Transverse colon (tissue), 4 donors: ENCODE results near the gene ABCA7. TPM values are rescaled to one million over a fixed set of nuclear protein-coding genes. Genes with fewer than 3 reads are reported as not detected.

Experiments
- DNase-seq: peaks from one replicate; pipeline ENCODE4 v3.0.0-alpha.2; 2019
- H3K27ac ChIP-seq, 4 donors: fragments of 200-600 bp; sonication (generic); 2 replicates each; pipeline ENCODE4 v1.5.1; 2016 to 2018; ENCODE audit warnings: inconsistent platforms in 4 of 4
- H3K27me3 ChIP-seq: fragments of 200-600 bp; sonication (generic); 2 replicates; pipeline ENCODE4 v1.5.1; 2017; ENCODE audit warnings: inconsistent platforms
- H3K36me3 ChIP-seq, 4 donors: fragments of 200-600 bp; sonication (generic); 2 replicates each; pipeline ENCODE4 v1.5.1; 2017 to 2019; ENCODE audit warnings: inconsistent platforms in 4 of 4
- H3K4me1 ChIP-seq, 4 donors: fragments of 200-600 bp; sonication (generic); 2 replicates each; pipeline ENCODE4 v1.5.1; 2017 to 2020; ENCODE audit warnings: inconsistent platforms in 4 of 4
- H3K4me3 ChIP-seq, 4 donors: fragments of 200-600 bp; sonication (generic); 1 replicate in 1 of 4; 2 replicates in 3 of 4; pipeline versions ENCODE4 v1.5.1 to v1.6.1; 2017 to 2019; ENCODE audit warnings: inconsistent platforms in 4 of 4
- H3K9me3 ChIP-seq, 2 donors: fragments of 200-600 bp; sonication (generic); 2 replicates each; pipeline ENCODE4 v1.5.1; 2017 to 2019; ENCODE audit warnings: inconsistent platforms in 2 of 2
- CTCF ChIP-seq, 5 experiments: fragments of 200-600 bp in 3 of 5; fragments of 450-650 bp in 2 of 5; sonication (generic) in 3 of 5; IDR thresholded peaks; 1 replicate in 2 of 5; 2 replicates in 3 of 5; pipeline ENCODE4 v1.5.1; 2016 to 2017; ENCODE audit warnings: antibody characterized with exemption in 5 of 5, inconsistent platforms in 3 of 5, mild to moderate bottlenecking in 2 of 5, moderate library complexity in 1 of 5
- EP300 ChIP-seq: sonication (generic); formaldehyde crosslinking; IDR thresholded peaks from one replicate; pipeline ENCODE4 v1.6.1; 2017; ENCODE audit warnings: antibody characterized with exemption, low read depth
- POLR2A ChIP-seq: fragments of 450-650 bp; IDR thresholded peaks from one replicate; pipeline ENCODE4 v1.6.1; 2016; ENCODE audit warnings: antibody characterized with exemption, mild to moderate bottlenecking, moderate library complexity
- POLR2AphosphoS5 ChIP-seq, 3 donors: sonication (generic); formaldehyde crosslinking; IDR thresholded peaks; one replicate each; pipeline ENCODE4 v1.6.1; 2016; ENCODE audit warnings: antibody characterized with exemption in 3 of 3
- WGBS, 2 donors: methylation state at CpG; one replicate each; pipeline ENCODE4 v1.1.5; 2018; ENCODE audit warnings: low coverage in 1 of 2; 5-methylcytosine and 5-hydroxymethylcytosine counted together
- in situ Hi-C, 4 donors: fragments of 200-750 bp; cut with MboI; loops; one replicate each; pipeline versions ENCODE4 v1.15.0 to v1.15.1; 2017; ENCODE audit warnings: low sequenced_read_pairs in 3 of 4, low pct_ligation_motif_present in 1 of 4, low pct_unique_long_range_greater_than_20kb in 1 of 4
- intact Hi-C: fragments of 100-400 bp; cut with DNase I; formaldehyde crosslinking; loops from one replicate; pipeline ENCODE4 v1.15.1; 2023; ENCODE audit warnings: low total_unique reads
- total RNA-seq, 4 donors: library from RNA; depleted of rRNA; stranded (reverse); fragments of >200 nt; gene quantifications; one replicate each; pipeline ENCODE4 v1.1.0, GENCODE V29; 2016

ABCA7 gene
- total RNA-seq, 4 donors from 2014 or later: 47.1 to 128 (median 82.0) TPM

DNA sequence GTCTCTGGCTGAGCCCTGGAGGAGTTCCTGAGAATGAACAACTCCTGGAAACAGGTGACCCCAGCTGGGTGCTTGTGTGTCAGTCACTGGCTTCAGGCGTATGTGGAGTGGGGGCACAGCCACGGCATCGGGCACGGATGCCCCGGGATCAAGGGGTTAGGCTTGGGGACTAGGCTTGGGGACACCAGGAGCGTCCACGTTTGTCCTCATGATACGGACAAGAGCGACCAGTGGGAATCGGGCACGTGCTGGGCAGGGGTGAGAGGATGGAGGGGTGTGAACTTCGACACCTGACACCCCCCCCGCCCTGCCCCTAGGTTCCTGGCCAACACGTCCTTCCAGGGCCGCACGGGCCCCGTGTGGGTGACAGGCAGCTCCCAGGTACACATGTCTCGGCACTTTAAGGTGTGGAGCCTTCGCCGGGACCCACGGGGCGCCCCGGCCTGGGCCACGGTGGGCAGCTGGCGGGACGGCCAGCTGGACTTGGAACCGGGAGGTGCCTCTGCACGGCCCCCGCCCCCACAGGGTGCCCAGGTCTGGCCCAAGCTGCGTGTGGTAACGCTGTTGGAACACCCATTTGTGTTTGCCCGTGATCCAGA, 35.6 kb upstream of the ABCA7 start:
- Histone ChIP-seq H3K27ac (no peak overlapping the region), H3K9me3 (no peaks in the 10 kb centered on the region), H3K4me3 (no peak overlapping the region), H3K36me3 (no peaks in the 10 kb centered on the region), H3K4me1 (peaks cover 0 to 15% (median 7%) of the 10 kb centered on the region in 4 donors), H3K27me3 (peaks cover 41% of the 10 kb centered on the region)
- in situ Hi-C loops: no loop called here
- TF ChIP-seq POLR2AphosphoS5 (IDR thresholded peaks at IDR 0.05): no peak
- DNase-seq: no peak
- intact Hi-C loops: no loop called here
- 70% methylated on average over 29 of the region's 32 CpGs; no CpG with 5 or more reads in 1 of the 2 donors for WGBS, 2 donors

DNA sequence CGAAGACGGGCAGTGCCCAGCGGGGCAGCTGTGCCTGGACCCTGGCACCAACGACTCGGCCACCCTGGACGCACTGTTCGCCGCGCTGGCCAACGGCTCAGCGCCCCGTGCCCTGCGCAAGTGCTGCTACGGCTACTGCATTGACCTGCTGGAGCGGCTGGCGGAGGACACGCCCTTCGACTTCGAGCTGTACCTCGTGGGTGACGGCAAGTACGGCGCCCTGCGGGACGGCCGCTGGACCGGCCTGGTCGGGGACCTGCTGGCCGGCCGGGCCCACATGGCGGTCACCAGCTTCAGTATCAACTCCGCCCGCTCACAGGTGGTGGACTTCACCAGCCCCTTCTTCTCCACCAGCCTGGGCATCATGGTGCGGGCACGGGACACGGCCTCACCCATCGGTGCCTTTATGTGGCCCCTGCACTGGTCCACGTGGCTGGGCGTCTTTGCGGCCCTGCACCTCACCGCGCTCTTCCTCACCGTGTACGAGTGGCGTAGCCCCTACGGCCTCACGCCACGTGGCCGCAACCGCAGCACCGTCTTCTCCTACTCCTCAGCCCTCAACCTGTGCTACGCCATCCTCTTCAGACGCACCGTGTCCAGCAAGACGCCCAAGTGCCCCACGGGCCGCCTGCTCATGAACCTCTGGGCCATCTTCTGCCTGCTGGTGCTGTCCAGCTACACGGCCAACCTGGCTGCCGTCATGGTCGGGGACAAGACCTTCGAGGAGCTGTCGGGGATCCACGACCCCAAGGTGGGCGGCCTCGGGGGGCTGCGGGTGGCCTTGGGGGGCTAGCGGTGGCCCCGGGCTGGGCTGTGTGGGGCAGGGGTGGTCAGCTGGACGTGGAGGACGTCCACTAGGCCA, 34.9 kb upstream of the ABCA7 start:
- Histone ChIP-seq H3K9me3 (no peaks in the 10 kb centered on the region), H3K4me3 (no peak overlapping the region), H3K4me1 (peaks cover 0 to 15% (median 7%) of the 10 kb centered on the region in 4 donors), H3K27ac (no peak overlapping the region), H3K36me3 (no peaks in the 10 kb centered on the region), H3K27me3 (peaks cover 34% of the 10 kb centered on the region)
- intact Hi-C loops (no loop called here), in situ Hi-C loops (no loop called here)
- WGBS, 2 donors: 87% methylated on average over 70 of the region's 70 CpGs; no CpG with 5 or more reads in 1 of the 2 donors
- TF ChIP-seq POLR2A (no peak), EP300 (no peak), CTCF (IDR thresholded peaks at IDR 0.05) (no peak), POLR2AphosphoS5 (IDR thresholded peaks at IDR 0.05) (no peak)
- DNase-seq: no peak

- H3K27me3 ChIP-seq: peaks cover 16% of the 10 kb centered on the region
- H3K4me3 ChIP-seq: no peak overlapping the region
- in situ Hi-C loops (no loop called here), intact Hi-C loops (no loop called here)
- H3K4me1 ChIP-seq: peaks cover 0 to 1% (median 0%) of the 10 kb centered on the region in 4 donors
- no peaks in the 10 kb centered on the region for H3K9me3 ChIP-seq
- TF ChIP-seq POLR2AphosphoS5 (IDR thresholded peaks at IDR 0.05) (no peak), EP300 (no peak), CTCF (IDR thresholded peaks at IDR 0.05) (no peak), POLR2A (no peak)
- DNase-seq: no peak
- peaks cover 0 to 18% (median 8%) of the 10 kb centered on the region in 4 donors for H3K36me3 ChIP-seq
- WGBS, 2 donors: 51% methylated on average over 27 of the region's 27 CpGs; no CpG with 5 or more reads in 1 of the 2 donors
- no peak overlapping the region for H3K27ac ChIP-seq
Observed at GRCh38 chr19:1006711-1007398, 33.1 kb upstream of the ABCA7 start.

DNA sequence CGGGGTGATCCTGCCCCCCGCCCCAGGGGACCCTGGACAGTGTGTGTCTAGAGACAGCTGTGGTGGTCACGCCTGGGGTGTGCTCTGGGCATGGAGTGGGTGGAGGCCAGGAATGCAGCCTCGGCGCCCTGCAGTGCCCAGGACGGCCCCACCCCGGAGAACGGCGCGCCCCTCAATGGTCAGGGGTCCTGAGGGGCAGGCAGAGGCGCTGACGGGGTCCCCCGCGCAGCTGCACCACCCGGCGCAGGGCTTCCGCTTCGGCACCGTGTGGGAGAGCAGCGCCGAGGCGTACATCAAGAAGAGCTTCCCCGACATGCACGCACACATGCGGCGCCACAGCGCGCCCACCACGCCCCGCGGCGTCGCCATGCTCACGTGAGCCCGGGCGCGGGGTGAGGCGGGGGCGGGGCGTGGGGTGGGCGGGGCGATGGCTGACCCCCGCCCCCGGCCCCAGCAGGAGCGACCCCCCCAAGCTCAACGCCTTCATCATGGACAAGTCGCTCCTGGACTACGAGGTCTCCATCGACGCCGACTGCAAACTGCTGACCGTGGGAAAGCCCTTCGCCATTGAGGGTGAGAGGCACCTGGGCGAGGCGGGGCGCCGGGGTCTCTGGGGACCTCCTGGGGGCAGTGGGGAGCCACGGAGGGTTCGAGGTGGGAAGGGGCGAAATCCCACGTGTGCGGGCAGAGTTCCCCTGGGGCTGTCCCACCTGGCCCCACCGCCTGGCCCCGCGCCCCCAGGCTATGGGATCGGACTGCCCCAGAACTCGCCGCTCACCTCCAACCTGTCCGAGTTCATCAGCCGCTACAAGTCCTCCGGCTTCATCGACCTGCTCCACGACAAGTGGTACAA, 32.3 kb upstream of the ABCA7 start:
- peaks cover 10% of the 10 kb centered on the region for H3K27me3 ChIP-seq
- H3K36me3 ChIP-seq: peaks cover 0 to 24% (median 15%) of the 10 kb centered on the region in 4 donors
- H3K4me3 ChIP-seq: no peak overlapping the region
- no peaks in the 10 kb centered on the region for H3K4me1 ChIP-seq
- in situ Hi-C loops: no loop called here
- no peak for DNase-seq
- intact Hi-C loops: no loop called here
- 91% methylated on average over 52 of the region's 73 CpGs; no CpG with 5 or more reads in 1 of the 2 donors for WGBS, 2 donors
- H3K9me3 ChIP-seq: no peaks in the 10 kb centered on the region
- TF ChIP-seq POLR2AphosphoS5 (IDR thresholded peaks at IDR 0.05): no peak
- TF ChIP-seq POLR2A: no peak
- TF ChIP-seq EP300: no peak
- no peak for TF ChIP-seq CTCF (IDR thresholded peaks at IDR 0.05)
- no peak overlapping the region for H3K27ac ChIP-seq
